PC-3 (cell line): ENCODE measurements around the gene UBAP1. TPM values are rescaled to one million over a fixed set of nuclear protein-coding genes. Genes with fewer than 3 reads are reported as not detected.
A peak's percentile ranks its signal among the peaks of the same experiment; 100 is the strongest.

Source experiments
- ATAC-seq: fragments of 200-7000 bp; cut with Tn5 transposase; 2 replicates; pipeline ENCODE4 v1.9.1; 2020; ENCODE audit warnings: mild to moderate bottlenecking, moderate library complexity
- BruUV-seq: library from RNA; stranded (reverse); fragments of 400-500 nt; replicated peaks from 2 replicates; lab custom pipeline; 2021; lab: Mats Ljungman, UMichigan
- CTCF ChIA-PET: fragments of 300-600 bp; sonication (Branson Sonifier 250); formaldehyde crosslinking; loops from one replicate; lab custom pipeline; 2022; ENCODE audit warnings: antibody characterized with exemption; lab: Charles Lee
- POLR2A ChIA-PET: fragments of 300-600 bp; sonication (Branson Sonifier 250); formaldehyde crosslinking; loops from one replicate; lab custom pipeline; 2022; ENCODE audit warnings: antibody characterized with exemption; ENCODE audit not compliant: unreplicated experiment; lab: Charles Lee
- DNase-seq: peaks from one replicate; pipeline ENCODE4 v3.0.0-alpha.2; 2015
- H2AFZ ChIP-seq: fragments of 300-600 bp; sonication (generic); 2 replicates; pipeline ENCODE4 v1.6.0; 2016; ENCODE audit warnings: antibody characterized with exemption, low read length
- H3F3A ChIP-seq: fragments of 300-600 bp; sonication (generic); one replicate; pipeline ENCODE4 v1.6.0; 2017; ENCODE audit warnings: antibody characterized with exemption, low read length, control low read depth, mild to moderate bottlenecking; ENCODE audit not compliant: unreplicated experiment
- H3K27ac ChIP-seq: fragments of 300-600 bp; sonication (generic); 2 replicates; pipeline ENCODE4 v1.5.1; 2016; ENCODE audit warnings: mild to moderate bottlenecking, low read length
- H3K27me3 ChIP-seq: fragments of 300-600 bp; sonication (generic); 2 replicates; pipeline ENCODE4 v1.6.1; 2016; ENCODE audit warnings: low read length, mixed read lengths
- H3K36me3 ChIP-seq: fragments of 300-600 bp; sonication (generic); 2 replicates; pipeline ENCODE4 v1.6.1; 2016; ENCODE audit warnings: low read depth, mixed run types, low read length, mixed read lengths
- H3K4me1 ChIP-seq: fragments of 300-600 bp; sonication (generic); 2 replicates; pipeline ENCODE4 v1.5.1; 2016; ENCODE audit warnings: low read length; ENCODE audit not compliant: insufficient read depth
- H3K4me2 ChIP-seq: fragments of 300-600 bp; sonication (generic); 2 replicates; pipeline ENCODE4 v1.6.0; 2016; ENCODE audit warnings: low read length
- H3K4me3 ChIP-seq: fragments of 300-600 bp; sonication (generic); 2 replicates; pipeline ENCODE4 v1.5.1; 2016; ENCODE audit warnings: mild to moderate bottlenecking, low read length, mixed read lengths
- H3K79me2 ChIP-seq: fragments of 300-600 bp; sonication (generic); 2 replicates; pipeline ENCODE4 v1.6.1; 2017; ENCODE audit warnings: low read length, mixed read lengths
- H3K9ac ChIP-seq: fragments of 300-600 bp; sonication (generic); 2 replicates; pipeline ENCODE4 v1.6.0; 2016; ENCODE audit warnings: mild to moderate bottlenecking, low read length
- H3K9me2 ChIP-seq: fragments of 300-600 bp; sonication (generic); replicated peaks from 2 replicates; pipeline ENCODE4 v1.6.1; 2016; ENCODE audit warnings: mixed run types, low read length, mixed read lengths
- H3K9me3 ChIP-seq: fragments of 300-600 bp; sonication (generic); 2 replicates; pipeline ENCODE4 v1.6.1; 2016; ENCODE audit warnings: low read length, mixed read lengths
- H4K20me1 ChIP-seq: fragments of 300-600 bp; sonication (generic); 2 replicates; pipeline ENCODE4 v1.6.1; 2016; ENCODE audit warnings: low read length, mixed read lengths
- CTCF ChIP-seq: fragments of 300-600 bp; sonication (generic); conservative IDR thresholded peaks from 2 replicates; pipeline ENCODE4 v1.5.1; 2017; ENCODE audit warnings: antibody characterized with exemption, low read depth, mild to moderate bottlenecking, low read length
- EZH2 ChIP-seq: fragments of 300-600 bp; sonication (generic); IDR thresholded peaks from one replicate; pipeline ENCODE4 v1.6.1; 2017; ENCODE audit warnings: antibody characterized with exemption, mild to moderate bottlenecking, low read length; ENCODE audit not compliant: unreplicated experiment
- EZH2phosphoT487 ChIP-seq: fragments of 300-600 bp; sonication (generic); IDR thresholded peaks from 2 replicates; pipeline ENCODE4 v1.6.1; 2018; ENCODE audit warnings: mild to moderate bottlenecking, antibody characterized with exemption, low read length, borderline replicate concordance
- intact Hi-C: fragments of 100-400 bp; cut with micrococcal nuclease; formaldehyde crosslinking; loops from 2 replicates; pipeline ENCODE4 v1.9.0; 2023
- total RNA-seq: library from RNA; depleted of rRNA; stranded (reverse); fragments of >200 nt; gene quantifications from 2 replicates; pipeline ENCODE4 v1.2.3, GENCODE V29; 2014

The UBAP1 gene
- total RNA-seq, 1 experiment from 2014 or later, result 15.2 TPM

- Histone ChIP-seq H3K9ac (no peak overlapping the region), H2AFZ (no peak overlapping the region), H3K9me3 (no peaks in the 10 kb centered on the region), H3K27me3 (no peaks in the 10 kb centered on the region), H3K4me1 (peaks cover 15% of the 10 kb centered on the region), H4K20me1 (no peaks in the 10 kb centered on the region), H3K9me2 (no peaks in the 10 kb centered on the region), H3K4me2 (no peak overlapping the region), H3K4me3 (no peak overlapping the region), H3F3A (no peaks in the 10 kb centered on the region), H3K27ac (no peak overlapping the region), H3K36me3 (no peaks in the 10 kb centered on the region), H3K79me2 (no peaks in the 10 kb centered on the region)
- no peak for DNase-seq
- no peak for ATAC-seq
- TF ChIP-seq CTCF (no peak), EZH2 (no peak), EZH2phosphoT487 (no peak)
- ChIA-PET POLR2A (no interaction called here), CTCF (no interaction called here)
- intact Hi-C loops, result no loop called here
- no TSS peak for BruUV-seq
Measured at GRCh38 chr9:34276772-34277171, 97.9 kb downstream of the UBAP1 start.

GRCh38 chr9:34279411-34279810 is 100.6 kb downstream of the UBAP1 start:
- TF ChIP-seq CTCF (no peak), EZH2phosphoT487 (no peak), EZH2 (no peak)
- Histone ChIP-seq H3K36me3 (no peaks in the 10 kb centered on the region), H3K4me1 (peaks cover 8% of the 10 kb centered on the region; the same call in 1 of the 2 replicates), H4K20me1 (no peaks in the 10 kb centered on the region), H3K27me3 (no peaks in the 10 kb centered on the region), H3K27ac (no peak overlapping the region), H3K79me2 (no peaks in the 10 kb centered on the region), H3K9me2 (no peaks in the 10 kb centered on the region), H3K4me2 (no peak overlapping the region), H2AFZ (no peak overlapping the region), H3K4me3 (no peak overlapping the region), H3K9me3 (no peaks in the 10 kb centered on the region), H3K9ac (no peak overlapping the region), H3F3A (no peaks in the 10 kb centered on the region)
- intact Hi-C loops, result no loop called here
- no TSS peak for BruUV-seq
- CTCF ChIA-PET, result no interaction called here
- POLR2A ChIA-PET, result interaction anchor here (0.6 to 0.7 kb wide), 2 partner anchors 38 to 101 kb away, joined by 3 to 4 read pairs; no protein-coding TSS in a partner anchor
- peak; percentile 58 for DNase-seq
- ATAC-seq, result peak; percentile 84

GRCh38 chr9:34282096-34282495 is 103.3 kb downstream of the UBAP1 start:
- intact Hi-C loops, result no loop called here
- no peak overlapping the region for H3K9ac ChIP-seq
- H2AFZ ChIP-seq, result no peak overlapping the region
- H3K79me2 ChIP-seq, result no peaks in the 10 kb centered on the region
- H3K36me3 ChIP-seq, result no peaks in the 10 kb centered on the region
- no peaks in the 10 kb centered on the region for H3K9me2 ChIP-seq
- H3K4me2 ChIP-seq, result no peak overlapping the region
- H3K4me1 ChIP-seq, result peaks cover 8% of the 10 kb centered on the region; the same call in 1 of the 2 replicates
- H3K9me3 ChIP-seq, result no peaks in the 10 kb centered on the region
- BruUV-seq, result no TSS peak
- CTCF ChIA-PET, result no interaction called here
- DNase-seq (no peak), ATAC-seq (no peak)
- H4K20me1 ChIP-seq, result no peaks in the 10 kb centered on the region
- H3F3A ChIP-seq, result no peaks in the 10 kb centered on the region
- no peak overlapping the region for H3K4me3 ChIP-seq
- H3K27ac ChIP-seq, result no peak overlapping the region
- no peaks in the 10 kb centered on the region for H3K27me3 ChIP-seq
- TF ChIP-seq EZH2 (no peak), CTCF (no peak)
- POLR2A ChIA-PET, result no interaction called here
